ENCODE results near the gene EIF3L. TPM values are rescaled to one million over a fixed set of nuclear protein-coding genes. Genes with fewer than 3 reads are reported as not detected.

The EIF3L gene
- 467 and 631 TPM in 2 replicates for total RNA-seq

DNA sequence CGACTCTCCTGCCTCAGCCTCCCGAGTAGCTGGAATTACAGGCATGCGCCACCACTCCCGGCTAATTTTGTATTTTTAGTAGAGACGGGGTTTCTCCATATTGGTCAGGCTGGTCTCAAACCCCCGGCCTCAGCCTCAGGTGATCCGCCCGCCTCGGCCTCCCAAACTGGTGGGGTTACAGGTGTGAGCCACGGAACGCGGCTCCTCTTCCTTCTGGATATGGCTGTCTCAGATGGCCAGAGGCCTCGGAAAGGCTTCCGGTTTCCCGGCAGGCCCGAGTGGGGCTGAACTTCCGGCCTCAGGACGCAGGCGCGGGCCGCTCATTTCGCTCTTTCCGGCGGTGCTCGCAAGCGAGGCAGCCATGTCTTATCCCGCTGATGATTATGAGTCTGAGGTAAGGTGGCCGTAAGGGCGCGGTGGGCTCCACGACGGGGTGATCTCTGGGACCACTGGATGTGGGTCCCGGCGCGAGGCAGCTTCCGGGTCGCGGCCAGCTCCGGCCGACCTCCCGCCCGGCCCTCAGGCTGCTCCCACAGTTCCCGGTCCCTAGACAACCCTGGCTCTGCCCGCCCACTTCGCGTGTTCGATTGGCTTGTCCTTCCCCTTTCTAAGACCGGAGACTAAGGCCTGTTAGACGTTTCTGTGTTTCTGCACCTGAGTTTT lies at the start of gene EIF3L:
TSS of gene EIF3L (plus strand) at position 331 of the 663 bp plus-strand sequence. CDS start at position 362, 31 bp downstream.

GRCh38 chr22:37807410-37808293 lies 41.6 kb upstream of the EIF3L start, which contains the start of gene GCAT:
TSS of gene GCAT (plus strand) at chr22:37807934. CDS start at chr22:37807968, 34 bp downstream.

DNA sequence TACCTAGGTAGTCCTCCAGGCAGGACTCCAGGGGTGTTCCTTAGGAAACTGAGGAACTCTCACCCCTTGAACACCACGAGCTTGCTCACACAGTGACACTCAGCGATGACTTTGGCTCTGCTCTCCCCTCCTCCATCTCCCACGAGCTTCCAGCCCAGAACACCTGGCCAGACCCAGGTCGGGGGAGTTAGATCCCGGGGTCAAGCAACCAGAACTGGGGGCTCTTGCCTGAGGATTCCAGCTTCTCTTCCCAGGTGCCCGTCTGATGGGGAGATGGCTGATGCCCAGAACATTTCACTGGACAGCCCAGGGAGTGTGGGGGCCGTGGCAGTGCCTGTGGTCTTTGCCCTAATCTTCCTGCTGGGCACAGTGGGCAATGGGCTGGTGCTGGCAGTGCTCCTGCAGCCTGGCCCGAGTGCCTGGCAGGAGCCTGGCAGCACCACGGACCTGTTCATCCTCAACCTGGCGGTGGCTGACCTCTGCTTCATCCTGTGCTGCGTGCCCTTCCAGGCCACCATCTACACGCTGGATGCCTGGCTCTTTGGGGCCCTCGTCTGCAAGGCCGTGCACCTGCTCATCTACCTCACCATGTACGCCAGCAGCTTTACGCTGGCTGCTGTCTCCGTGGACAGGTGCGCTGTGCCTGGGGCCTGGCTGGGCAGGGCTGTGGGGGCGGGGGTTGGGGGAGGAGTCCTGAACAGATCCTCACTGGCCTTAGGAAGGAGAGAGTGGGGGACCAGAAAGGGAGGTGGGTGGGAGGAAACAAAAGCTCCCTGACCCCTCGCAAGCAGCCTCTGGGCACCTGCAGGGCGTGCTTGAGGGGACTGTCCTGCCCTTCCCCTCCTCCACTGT lies 25.9 kb upstream of the EIF3L start, which contains the start of gene GALR3:
TSS of gene GALR3 (plus strand) at position 249 of the 852 bp plus-strand sequence. CDS start at position 274, 25 bp downstream.

GRCh38 chr22:37905534-37906363 lies 56.5 kb downstream of the EIF3L start, which contains the start of gene MICALL1:
TSS of gene MICALL1 (plus strand) at chr22:37906297. CDS start at chr22:37906423, 126 bp downstream.

Other genes starting within 250 kb of the EIF3L start
- 29.4 and 35.7 TPM in 2 replicates for gene GGA1, start 240.6 kb upstream of the EIF3L start, total RNA-seq
- gene SH3BP1, start 209.8 kb upstream of the EIF3L start, total RNA-seq, result 21.2 and 25.3 TPM in 2 replicates
- gene PDXP, start 190.7 kb upstream of the EIF3L start, total RNA-seq, result 18.6 and 24.4 TPM in 2 replicates
- gene LGALS1, start 173.8 kb upstream of the EIF3L start, total RNA-seq, result 5,976 and 9,609 TPM in 2 replicates
- gene NOL12, start 163.1 kb upstream of the EIF3L start, total RNA-seq, result 15.0 and 23.2 TPM in 2 replicates
- gene TRIOBP, start 152.4 kb upstream of the EIF3L start, total RNA-seq, result 56.2 and 98.1 TPM in 2 replicates
- gene GCAT, start 41.5 kb upstream of the EIF3L start, total RNA-seq, result 20.2 and 35.9 TPM in 2 replicates
- not detected in 2 replicates for gene GALR3, start 26.0 kb upstream of the EIF3L start, total RNA-seq
- gene ANKRD54, start 5.1 kb upstream of the EIF3L start, total RNA-seq, result 30.6 and 47.8 TPM in 2 replicates
- 10.7 and 21.2 TPM in 2 replicates for gene MICALL1, start 56.9 kb downstream of the EIF3L start, total RNA-seq
- 0.13 and 3.0 TPM in 2 replicates for gene C22orf23, start 104.2 kb downstream of the EIF3L start, total RNA-seq
- gene POLR2F, start 104.3 kb downstream of the EIF3L start, total RNA-seq, result 72.3 and 86.5 TPM in 2 replicates
- gene SOX10, start 135.1 kb downstream of the EIF3L start, total RNA-seq, result not detected in 2 replicates
- gene PICK1, start 208.0 kb downstream of the EIF3L start, total RNA-seq, result 5.2 and 16.8 TPM in 2 replicates
- 0.80 TPM in 1 of 2 replicates, not detected in the other for gene SLC16A8, start 234.8 kb downstream of the EIF3L start, total RNA-seq